Fibroblast of lung (primary cell): ENCODE data around the gene BIN1.

Experiments used
- EZH2 ChIP-seq: IDR thresholded peaks from 2 replicates; pipeline ENCODE4 v1.5.1; 2012; ENCODE audit warnings: low read length, control low read depth, mild to moderate bottlenecking; ENCODE audit errors: missing control alignments
- TF ChIP-seq, protein P1 (sequence below), 2 donors: IDR thresholded peaks in 1 of 2; conservative IDR thresholded peaks in 1 of 2; 1 replicate in 1 of 2; 2 replicates in 1 of 2; pipeline ENCODE4 v1.5.1; 2011 to 2012; ENCODE audit warnings: low read length in 2 of 2, control low read depth in 1 of 2, inconsistent platforms in 1 of 2, low read depth in 1 of 2, mild to moderate bottlenecking in 1 of 2

DNA sequence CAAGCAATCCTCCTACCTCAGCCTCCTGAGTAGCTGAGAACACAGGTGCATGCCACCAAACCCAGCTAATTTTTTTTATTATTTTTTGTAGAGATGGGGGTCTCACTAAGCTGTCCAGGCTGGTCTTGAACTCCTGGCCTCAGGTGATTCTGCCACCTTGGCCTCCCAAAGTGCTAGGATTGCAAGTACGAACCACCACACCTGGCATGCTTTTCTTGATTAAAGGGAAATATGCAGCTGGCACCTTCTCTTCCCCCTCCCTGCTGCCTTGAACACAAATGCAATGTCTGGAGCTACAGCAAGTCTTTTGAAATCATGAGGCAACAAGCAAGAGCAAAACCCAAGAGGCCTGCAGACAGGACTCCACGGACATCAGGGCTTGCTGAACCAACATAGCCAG, 26.8 kb upstream of the BIN1 start:
- TF ChIP-seq, protein P1, sequence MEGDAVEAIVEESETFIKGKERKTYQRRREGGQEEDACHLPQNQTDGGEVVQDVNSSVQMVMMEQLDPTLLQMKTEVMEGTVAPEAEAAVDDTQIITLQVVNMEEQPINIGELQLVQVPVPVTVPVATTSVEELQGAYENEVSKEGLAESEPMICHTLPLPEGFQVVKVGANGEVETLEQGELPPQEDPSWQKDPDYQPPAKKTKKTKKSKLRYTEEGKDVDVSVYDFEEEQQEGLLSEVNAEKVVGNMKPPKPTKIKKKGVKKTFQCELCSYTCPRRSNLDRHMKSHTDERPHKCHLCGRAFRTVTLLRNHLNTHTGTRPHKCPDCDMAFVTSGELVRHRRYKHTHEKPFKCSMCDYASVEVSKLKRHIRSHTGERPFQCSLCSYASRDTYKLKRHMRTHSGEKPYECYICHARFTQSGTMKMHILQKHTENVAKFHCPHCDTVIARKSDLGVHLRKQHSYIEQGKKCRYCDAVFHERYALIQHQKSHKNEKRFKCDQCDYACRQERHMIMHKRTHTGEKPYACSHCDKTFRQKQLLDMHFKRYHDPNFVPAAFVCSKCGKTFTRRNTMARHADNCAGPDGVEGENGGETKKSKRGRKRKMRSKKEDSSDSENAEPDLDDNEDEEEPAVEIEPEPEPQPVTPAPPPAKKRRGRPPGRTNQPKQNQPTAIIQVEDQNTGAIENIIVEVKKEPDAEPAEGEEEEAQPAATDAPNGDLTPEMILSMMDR (conservative IDR thresholded peaks at IDR 0.05 in 1 of 2, IDR thresholded peaks at IDR 0.05 in 1 of 2; ENCODE audit: low read depth in 1 of 2, low read length in 2 of 2) = no peak
- no peak for TF ChIP-seq EZH2
